Adipocyte (in vitro differentiated cells): ENCODE measurements around the gene SLC9A9.

Source experiments
- DNase-seq: peaks from one replicate; pipeline ENCODE4 v3.0.0-alpha.2; 2015; ENCODE audit warnings: low read depth
- H3K27me3 ChIP-seq: replicated peaks from 2 replicates; pipeline ENCODE4 v1.7.0; 2013; ENCODE audit warnings: mild to moderate bottlenecking, low read length, moderate library complexity; ENCODE audit not compliant: control insufficient read depth, insufficient read depth
- H3K36me3 ChIP-seq: 2 replicates; pipeline ENCODE4 v1.7.0; 2013; ENCODE audit warnings: low read length, mild to moderate bottlenecking, moderate library complexity; ENCODE audit not compliant: control insufficient read depth, insufficient read depth, severe bottlenecking
- H3K4me1 ChIP-seq: 2 replicates; pipeline ENCODE4 v1.7.0; 2013; ENCODE audit warnings: mild to moderate bottlenecking, low read length, moderate library complexity; ENCODE audit not compliant: control insufficient read depth, insufficient read depth
- H3K4me3 ChIP-seq: 2 replicates; pipeline ENCODE4 v1.7.0; 2013; ENCODE audit warnings: mild to moderate bottlenecking, low read length, moderate library complexity
- H3K9ac ChIP-seq: 2 replicates; pipeline ENCODE4 v1.7.0; 2013; ENCODE audit warnings: mild to moderate bottlenecking, low read length, moderate library complexity
- H3K9me3 ChIP-seq: 2 replicates; pipeline ENCODE4 v1.7.0; 2013; ENCODE audit warnings: mild to moderate bottlenecking, low read length, moderate library complexity; ENCODE audit not compliant: control insufficient read depth

SLC9A9 gene

GRCh38 chr3:143344516-143345165 lies 503.6 kb downstream of the SLC9A9 start:
- DNase-seq, result no peak
- Histone ChIP-seq H3K9ac (no peak overlapping the region), H3K36me3 (no peaks in the 10 kb centered on the region), H3K27me3 (no peaks in the 10 kb centered on the region), H3K4me1 (no peaks in the 10 kb centered on the region), H3K9me3 (no peaks in the 10 kb centered on the region), H3K4me3 (no peak overlapping the region)

- H3K4me1 ChIP-seq, result no peaks in the 10 kb centered on the region
- no peak for DNase-seq
- H3K9ac ChIP-seq, result no peak overlapping the region
- no peak overlapping the region for H3K4me3 ChIP-seq
- no peaks in the 10 kb centered on the region for H3K9me3 ChIP-seq
- H3K36me3 ChIP-seq, result no peaks in the 10 kb centered on the region
- no peaks in the 10 kb centered on the region for H3K27me3 ChIP-seq
These were observed 504.3 kb downstream of the SLC9A9 start for GRCh38 chr3:143343944-143344343.

DNA sequence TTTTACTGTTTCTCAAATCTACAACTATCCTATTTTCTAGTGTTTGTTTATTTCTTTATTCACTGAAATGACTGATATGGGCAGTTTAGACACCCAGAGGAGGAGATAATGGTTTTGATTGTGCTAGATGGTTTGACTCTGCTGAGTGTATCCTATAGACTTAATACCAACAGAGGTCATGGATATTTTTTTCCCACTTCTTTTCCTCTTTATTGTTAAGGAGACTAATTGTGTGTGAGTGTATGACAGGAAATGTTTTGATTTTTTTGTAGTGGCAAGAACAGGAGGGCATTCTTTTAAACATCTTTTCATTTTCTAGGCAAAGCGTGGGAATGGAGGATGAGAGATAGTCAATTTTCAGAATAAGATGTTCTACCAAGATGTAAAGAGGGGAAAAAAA lies 505.2 kb downstream of the SLC9A9 start:
- no peak for DNase-seq
- H3K4me1 ChIP-seq, result no peaks in the 10 kb centered on the region
- H3K36me3 ChIP-seq, result no peaks in the 10 kb centered on the region
- H3K9ac ChIP-seq, result no peak overlapping the region
- H3K9me3 ChIP-seq, result no peaks in the 10 kb centered on the region
- no peak overlapping the region for H3K4me3 ChIP-seq
- H3K27me3 ChIP-seq, result no peaks in the 10 kb centered on the region

GRCh38 chr3:143339451-143339850 lies 508.8 kb downstream of the SLC9A9 start:
- no peak for DNase-seq
- Histone ChIP-seq H3K9me3 (peaks cover 11% of the 10 kb centered on the region), H3K4me1 (no peaks in the 10 kb centered on the region), H3K4me3 (no peak overlapping the region), H3K9ac (no peak overlapping the region), H3K36me3 (no peaks in the 10 kb centered on the region), H3K27me3 (no peaks in the 10 kb centered on the region)

DNA sequence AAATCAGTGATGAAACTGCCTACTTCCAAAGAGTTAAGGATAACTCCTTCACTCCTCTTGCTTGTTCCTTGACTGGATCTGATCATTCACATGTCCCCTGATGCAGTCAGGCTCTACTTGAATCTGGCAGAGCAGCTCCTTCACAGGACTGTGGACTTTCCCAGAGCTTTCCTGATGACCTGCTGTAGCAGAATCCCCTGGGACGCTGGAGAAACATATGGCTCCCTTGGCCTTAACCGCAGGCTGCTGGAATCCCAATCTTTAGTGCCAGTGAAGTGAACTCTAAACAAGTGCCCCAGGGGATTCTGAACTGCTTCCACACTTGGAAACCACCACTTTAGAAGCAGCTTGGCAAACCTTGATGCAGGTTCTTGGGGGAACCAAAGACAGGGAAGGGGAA lies 510.9 kb downstream of the SLC9A9 start:
- no peak overlapping the region for H3K9ac ChIP-seq
- no peaks in the 10 kb centered on the region for H3K4me1 ChIP-seq
- DNase-seq, result peak; percentile 31
- no peaks in the 10 kb centered on the region for H3K36me3 ChIP-seq
- H3K27me3 ChIP-seq, result no peaks in the 10 kb centered on the region
- peaks cover 11% of the 10 kb centered on the region for H3K9me3 ChIP-seq
- H3K4me3 ChIP-seq, result no peak overlapping the region

DNA sequence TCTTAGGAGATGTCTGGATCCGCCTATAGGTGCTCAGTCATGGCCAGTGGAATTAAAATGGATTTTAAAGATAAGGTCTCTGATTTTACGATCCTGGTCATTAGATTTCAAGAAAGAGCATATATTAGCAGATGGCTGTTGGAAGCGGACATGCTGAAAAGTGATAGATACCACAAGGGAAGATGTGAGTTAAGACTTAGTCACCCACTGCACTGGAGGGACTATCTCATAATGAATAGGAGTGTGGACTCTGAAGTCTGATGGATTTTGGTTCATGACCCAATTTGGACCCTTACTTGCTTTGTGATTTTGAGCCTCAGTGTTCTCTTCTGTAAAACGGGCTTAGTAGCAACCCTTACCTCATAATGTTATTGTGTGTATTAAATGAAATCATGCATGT lies 514.0 kb downstream of the SLC9A9 start:
- no peak overlapping the region for H3K4me3 ChIP-seq
- peaks cover 11% of the 10 kb centered on the region for H3K9me3 ChIP-seq
- no peaks in the 10 kb centered on the region for H3K36me3 ChIP-seq
- H3K4me1 ChIP-seq, result no peaks in the 10 kb centered on the region
- H3K9ac ChIP-seq, result no peak overlapping the region
- DNase-seq, result no peak
- H3K27me3 ChIP-seq, result no peaks in the 10 kb centered on the region

GRCh38 chr3:143333367-143333766 lies 514.9 kb downstream of the SLC9A9 start:
- Histone ChIP-seq H3K9me3 (peaks cover 11% of the 10 kb centered on the region), H3K36me3 (no peaks in the 10 kb centered on the region), H3K27me3 (no peaks in the 10 kb centered on the region), H3K9ac (no peak overlapping the region), H3K4me3 (no peak overlapping the region), H3K4me1 (no peaks in the 10 kb centered on the region)
- DNase-seq, result no peak

DNA sequence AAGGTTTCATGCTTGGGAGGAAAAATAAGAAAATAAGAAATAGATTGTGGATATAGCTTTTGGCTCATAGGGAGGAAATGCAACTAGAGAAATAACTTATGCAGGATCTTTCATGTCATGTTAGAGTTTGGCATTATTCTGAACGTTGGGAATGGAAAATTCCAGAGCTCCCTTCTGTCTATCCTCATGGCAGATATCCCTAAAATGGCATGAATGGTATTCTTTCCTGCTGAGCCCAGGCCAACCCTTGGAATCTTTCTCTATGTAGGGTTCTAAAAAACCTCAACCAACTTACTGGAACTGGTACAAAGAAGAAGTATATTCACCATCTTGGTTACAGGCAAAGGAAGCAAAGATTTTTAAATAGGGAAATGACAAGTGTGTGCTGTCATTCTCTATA lies 516.2 kb downstream of the SLC9A9 start:
- Histone ChIP-seq H3K4me3 (no peak overlapping the region), H3K27me3 (no peaks in the 10 kb centered on the region), H3K36me3 (no peaks in the 10 kb centered on the region), H3K9me3 (peaks cover 11% of the 10 kb centered on the region), H3K9ac (no peak overlapping the region), H3K4me1 (no peaks in the 10 kb centered on the region)
- DNase-seq, result peak; percentile 24

DNA sequence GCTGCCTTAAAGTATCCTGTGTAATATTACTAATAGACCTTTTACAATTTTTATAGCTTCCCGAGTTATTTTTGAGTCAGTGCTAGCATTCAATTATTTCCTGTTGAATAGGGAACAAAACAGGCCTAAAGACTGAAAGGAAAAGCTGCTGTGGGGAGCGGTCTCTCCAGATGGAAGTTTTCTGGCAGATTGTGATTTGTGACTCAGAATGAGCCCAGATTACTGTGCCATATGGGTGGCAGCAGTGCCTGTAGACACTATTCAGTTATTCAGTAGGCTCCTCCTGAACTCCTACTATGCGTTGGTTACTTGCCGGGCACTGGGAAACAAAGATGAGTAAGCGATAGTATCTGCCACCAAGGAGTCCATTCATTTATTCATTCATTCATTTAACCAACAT lies 516.9 kb downstream of the SLC9A9 start:
- Histone ChIP-seq H3K36me3 (no peaks in the 10 kb centered on the region), H3K9ac (no peak overlapping the region), H3K4me3 (no peak overlapping the region), H3K4me1 (no peaks in the 10 kb centered on the region), H3K9me3 (peaks cover 11% of the 10 kb centered on the region), H3K27me3 (no peaks in the 10 kb centered on the region)
- no peak for DNase-seq

DNA sequence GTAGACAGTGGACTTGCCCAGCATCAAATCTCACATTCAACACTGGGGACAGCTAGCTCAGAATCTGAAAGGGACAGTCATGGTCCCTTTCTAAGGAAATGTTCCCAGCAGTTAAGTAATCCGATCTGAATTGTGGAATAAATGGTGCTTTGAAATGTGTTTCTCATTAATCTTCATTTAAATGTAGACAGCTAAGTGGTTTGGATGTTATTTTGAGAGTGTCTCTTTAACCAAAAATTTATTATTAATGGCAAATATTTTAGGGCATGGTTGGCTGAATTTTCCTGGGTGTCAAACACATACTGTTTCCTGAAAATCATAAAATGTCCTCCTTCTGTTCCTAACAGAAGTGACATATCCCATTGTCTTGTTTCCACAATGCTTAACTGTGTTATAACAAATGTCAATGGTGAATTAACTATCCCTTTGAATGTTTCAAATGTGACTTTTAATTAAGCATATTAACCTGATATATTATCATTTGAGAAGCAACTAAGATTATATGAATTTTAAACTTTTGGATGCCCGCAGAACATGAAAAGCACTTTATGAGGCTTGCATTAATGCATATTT lies 517.9 kb downstream of the SLC9A9 start:
- Histone ChIP-seq H3K36me3 (no peaks in the 10 kb centered on the region), H3K9me3 (peaks cover 4% of the 10 kb centered on the region), H3K27me3 (no peaks in the 10 kb centered on the region), H3K4me3 (no peak overlapping the region), H3K9ac (no peak overlapping the region), H3K4me1 (no peaks in the 10 kb centered on the region)
- DNase-seq, result peak; percentile 33

DNA sequence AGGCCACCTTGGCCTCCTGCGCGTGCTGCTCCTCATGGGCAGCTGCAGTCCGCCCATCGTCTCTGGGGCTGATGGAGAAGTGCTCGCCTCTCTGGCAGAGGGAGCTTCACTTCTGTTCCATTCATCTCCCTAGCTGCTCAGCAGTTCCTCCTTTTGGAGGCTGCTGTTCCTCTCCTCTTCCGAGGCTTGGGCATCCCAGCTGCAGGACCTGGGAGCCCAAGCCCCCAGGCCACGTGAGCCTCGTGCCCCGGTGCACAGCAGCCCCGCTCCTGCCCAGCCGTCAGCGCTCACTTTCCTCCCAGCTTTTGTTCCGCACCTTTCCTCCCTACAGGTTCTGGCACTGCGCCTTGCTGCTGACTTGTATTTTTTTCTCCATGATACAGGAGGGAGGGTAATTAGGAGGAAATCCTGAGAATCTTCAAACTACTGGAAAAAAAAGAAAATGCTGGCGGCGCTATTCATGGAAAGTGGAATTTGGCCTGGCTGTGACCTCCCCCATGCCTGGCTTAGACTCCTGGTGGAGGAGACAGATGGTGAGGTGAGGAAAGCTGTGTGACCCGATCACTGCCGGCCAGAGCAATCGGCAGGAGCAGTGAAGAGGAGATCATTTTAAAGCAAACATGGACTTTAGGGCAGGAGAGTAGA lies 518.6 kb downstream of the SLC9A9 start:
- peak; percentile 25 for DNase-seq
- Histone ChIP-seq H3K27me3 (no peaks in the 10 kb centered on the region), H3K36me3 (no peaks in the 10 kb centered on the region), H3K4me1 (no peaks in the 10 kb centered on the region), H3K4me3 (no peak overlapping the region), H3K9me3 (no peaks in the 10 kb centered on the region), H3K9ac (no peak overlapping the region)
